ENCODE measurements around the gene NEDD4L.

GRCh38 chr18:58239879-58240278, 195.9 kb downstream of the NEDD4L start:
- no peak for TF ChIP-seq CTCF (conservative IDR thresholded peaks at IDR 0.05; ENCODE audit: low read depth in 2 of 2)
- no peak for TF ChIP-seq EZH2 (IDR thresholded peaks at IDR 0.05; ENCODE audit: low read depth, unreplicated experiment)
- no peak for TF ChIP-seq POLR2AphosphoS5 (IDR thresholded peaks at IDR 0.05; ENCODE audit: low read depth)
- TF ChIP-seq REST (IDR thresholded peaks at IDR 0.05; ENCODE audit: unreplicated experiment) = no peak
- TF ChIP-seq STAT1 (IDR thresholded peaks at IDR 0.05; ENCODE audit: unreplicated experiment) = no peak
- TF ChIP-seq ZNF114 (CRISPR knock-in tag; IDR thresholded peaks at IDR 0.05) = no peak
- TF ChIP-seq EZH2phosphoT487 (IDR thresholded peaks at IDR 0.05; ENCODE audit: unreplicated experiment) = no peak
- TF ChIP-seq CREB1 (CRISPR knock-in tag; IDR thresholded peaks at IDR 0.05; ENCODE audit: low read depth) = no peak
- TF ChIP-seq ETS1 (IDR thresholded peaks at IDR 0.05) = no peak
- TF ChIP-seq ZNF462 (CRISPR knock-in tag; IDR thresholded peaks at IDR 0.05) = no peak
- no peak for TF ChIP-seq JUNB (IDR thresholded peaks at IDR 0.05; ENCODE audit: unreplicated experiment)
- no peak for TF ChIP-seq ZNF331 (CRISPR knock-in tag; IDR thresholded peaks at IDR 0.05; ENCODE audit: low read depth)
- no peak for TF ChIP-seq NANOG (IDR thresholded peaks at IDR 0.05; ENCODE audit: borderline replicate concordance)
